ENCODE data around the gene ENHO.

DNA sequence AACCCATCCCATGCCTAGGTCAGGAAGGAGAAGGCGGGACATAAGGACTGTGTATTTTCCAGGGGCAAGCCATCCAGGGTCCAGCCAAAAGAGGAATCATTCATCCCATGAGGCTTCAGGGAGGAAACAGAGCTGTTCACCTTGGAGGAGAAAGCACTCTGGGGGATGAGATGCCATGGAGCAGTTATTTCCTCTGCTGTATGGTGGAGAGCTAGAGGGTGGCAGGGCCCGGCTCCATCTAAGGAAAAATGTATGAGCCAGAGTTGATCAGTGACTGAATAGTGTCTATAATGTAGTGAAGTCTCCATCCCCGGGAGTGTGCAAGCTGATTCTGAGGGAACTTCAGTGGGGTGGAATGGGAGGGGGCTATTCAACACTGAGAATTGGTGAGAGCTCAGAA, 8.0 kb downstream of the ENHO start:
- TF ChIP-seq POLR2AphosphoS5 (IDR thresholded peaks at IDR 0.05; ENCODE audit: low read depth, low read length) (no peak), TAF1 (IDR thresholded peaks at IDR 0.05; ENCODE audit: borderline replicate concordance, insufficient read depth, low read length) (no peak), SIN3A (IDR thresholded peaks at IDR 0.05; ENCODE audit: borderline replicate concordance, insufficient read depth, low read length) (no peak), FOXP2 (optimal IDR thresholded peaks at IDR 0.05; ENCODE audit: borderline replicate concordance, extremely low read depth, extremely low read length, insufficient read depth) (no peak)
- TF ChIP-seq, protein P1, sequence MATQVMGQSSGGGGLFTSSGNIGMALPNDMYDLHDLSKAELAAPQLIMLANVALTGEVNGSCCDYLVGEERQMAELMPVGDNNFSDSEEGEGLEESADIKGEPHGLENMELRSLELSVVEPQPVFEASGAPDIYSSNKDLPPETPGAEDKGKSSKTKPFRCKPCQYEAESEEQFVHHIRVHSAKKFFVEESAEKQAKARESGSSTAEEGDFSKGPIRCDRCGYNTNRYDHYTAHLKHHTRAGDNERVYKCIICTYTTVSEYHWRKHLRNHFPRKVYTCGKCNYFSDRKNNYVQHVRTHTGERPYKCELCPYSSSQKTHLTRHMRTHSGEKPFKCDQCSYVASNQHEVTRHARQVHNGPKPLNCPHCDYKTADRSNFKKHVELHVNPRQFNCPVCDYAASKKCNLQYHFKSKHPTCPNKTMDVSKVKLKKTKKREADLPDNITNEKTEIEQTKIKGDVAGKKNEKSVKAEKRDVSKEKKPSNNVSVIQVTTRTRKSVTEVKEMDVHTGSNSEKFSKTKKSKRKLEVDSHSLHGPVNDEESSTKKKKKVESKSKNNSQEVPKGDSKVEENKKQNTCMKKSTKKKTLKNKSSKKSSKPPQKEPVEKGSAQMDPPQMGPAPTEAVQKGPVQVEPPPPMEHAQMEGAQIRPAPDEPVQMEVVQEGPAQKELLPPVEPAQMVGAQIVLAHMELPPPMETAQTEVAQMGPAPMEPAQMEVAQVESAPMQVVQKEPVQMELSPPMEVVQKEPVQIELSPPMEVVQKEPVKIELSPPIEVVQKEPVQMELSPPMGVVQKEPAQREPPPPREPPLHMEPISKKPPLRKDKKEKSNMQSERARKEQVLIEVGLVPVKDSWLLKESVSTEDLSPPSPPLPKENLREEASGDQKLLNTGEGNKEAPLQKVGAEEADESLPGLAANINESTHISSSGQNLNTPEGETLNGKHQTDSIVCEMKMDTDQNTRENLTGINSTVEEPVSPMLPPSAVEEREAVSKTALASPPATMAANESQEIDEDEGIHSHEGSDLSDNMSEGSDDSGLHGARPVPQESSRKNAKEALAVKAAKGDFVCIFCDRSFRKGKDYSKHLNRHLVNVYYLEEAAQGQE (IDR thresholded peaks at IDR 0.05; ENCODE audit: insufficient read depth in 1 of 2, low read depth in 2 of 2, low read length in 2 of 2), result no peak

Measured in PFSK-1 (cell line).